ENCODE measurements around the gene ISL2.
A peak's percentile ranks its signal among the peaks of the same experiment; 100 is the strongest.

The ISL2 gene

GRCh38 chr15:76377217-76377616, 40.6 kb downstream of the ISL2 start:
- DNase-seq (no peak), ATAC-seq (no peak)
- no peak overlapping the region for H3K27ac Mint-ChIP-seq
- no peak overlapping the region for H3K4me3 Mint-ChIP-seq
- no peaks in the 10 kb centered on the region for H3K27me3 Mint-ChIP-seq
- no peaks in the 10 kb centered on the region for H3K4me1 Mint-ChIP-seq
- no peaks in the 10 kb centered on the region for H3K9me3 Mint-ChIP-seq

GRCh38 chr15:76377751-76378150, 41.2 kb downstream of the ISL2 start:
- Mint-ChIP-seq H3K4me1 (no peaks in the 10 kb centered on the region), H3K27me3 (no peaks in the 10 kb centered on the region), H3K9me3 (no peaks in the 10 kb centered on the region), H3K27ac (no peak overlapping the region), H3K4me3 (no peak overlapping the region)
- no peak for DNase-seq
- no peak for ATAC-seq

GRCh38 chr15:76378691-76379090, 42.1 kb downstream of the ISL2 start:
- H3K27me3 Mint-ChIP-seq: no peaks in the 10 kb centered on the region
- no peaks in the 10 kb centered on the region for H3K9me3 Mint-ChIP-seq

GRCh38 chr15:76380249-76380648, 43.7 kb downstream of the ISL2 start:
- no peaks in the 10 kb centered on the region for H3K4me1 Mint-ChIP-seq
- ATAC-seq (no peak), DNase-seq (no peak)
- H3K27me3 Mint-ChIP-seq: no peaks in the 10 kb centered on the region
- H3K9me3 Mint-ChIP-seq: no peaks in the 10 kb centered on the region
- H3K27ac Mint-ChIP-seq: no peak overlapping the region
- H3K4me3 Mint-ChIP-seq: no peak overlapping the region

More at GRCh38 chr15:76378691-76379090, 42.1 kb downstream of the ISL2 start:
- H3K4me3 Mint-ChIP-seq: no peak overlapping the region
- H3K4me1 Mint-ChIP-seq: no peaks in the 10 kb centered on the region
- no peak overlapping the region for H3K27ac Mint-ChIP-seq
- ATAC-seq (no peak), DNase-seq (no peak)

- no peaks in the 10 kb centered on the region for H3K4me1 Mint-ChIP-seq
Measured at GRCh38 chr15:76381366-76381765, 44.8 kb downstream of the ISL2 start.

GRCh38 chr15:76382987-76383728, 46.6 kb downstream of the ISL2 start:
- no peak overlapping the region for H3K4me3 Mint-ChIP-seq
- no peaks in the 10 kb centered on the region for H3K9me3 Mint-ChIP-seq
- DNase-seq (no peak), ATAC-seq (no peak)
- H3K27me3 Mint-ChIP-seq: no peaks in the 10 kb centered on the region
- no peaks in the 10 kb centered on the region for H3K4me1 Mint-ChIP-seq
- no peak overlapping the region for H3K27ac Mint-ChIP-seq

More at GRCh38 chr15:76381366-76381765, 44.8 kb downstream of the ISL2 start:
- no peak for ATAC-seq
- H3K9me3 Mint-ChIP-seq: no peaks in the 10 kb centered on the region
- H3K27ac Mint-ChIP-seq: no peak overlapping the region
- H3K27me3 Mint-ChIP-seq: no peaks in the 10 kb centered on the region
- DNase-seq: no peak
- H3K4me3 Mint-ChIP-seq: no peak overlapping the region

GRCh38 chr15:76384409-76384808, 47.8 kb downstream of the ISL2 start:
- no peak overlapping the region for H3K4me3 Mint-ChIP-seq
- ATAC-seq (no peak), DNase-seq (no peak)
- H3K9me3 Mint-ChIP-seq: no peaks in the 10 kb centered on the region
- H3K4me1 Mint-ChIP-seq: no peaks in the 10 kb centered on the region
- H3K27ac Mint-ChIP-seq: no peak overlapping the region
- H3K27me3 Mint-ChIP-seq: no peaks in the 10 kb centered on the region

GRCh38 chr15:76386178-76386577, 49.6 kb downstream of the ISL2 start:
- Mint-ChIP-seq H3K9me3 (no peaks in the 10 kb centered on the region), H3K4me3 (no peak overlapping the region), H3K27ac (peak overlapping the region in 1 of 2 donors; percentile 10), H3K4me1 (no peaks in the 10 kb centered on the region), H3K27me3 (no peaks in the 10 kb centered on the region)
- DNase-seq (no peak), ATAC-seq (no peak)

- no peaks in the 10 kb centered on the region for H3K9me3 Mint-ChIP-seq
- no peaks in the 10 kb centered on the region for H3K4me1 Mint-ChIP-seq
- H3K27me3 Mint-ChIP-seq: no peaks in the 10 kb centered on the region
- H3K4me3 Mint-ChIP-seq: no peak overlapping the region
- no peak overlapping the region for H3K27ac Mint-ChIP-seq
- ATAC-seq (no peak), DNase-seq (no peak)
Measured at GRCh38 chr15:76386926-76387325, 50.4 kb downstream of the ISL2 start.

GRCh38 chr15:76390571-76390970, 54.0 kb downstream of the ISL2 start:
- no peaks in the 10 kb centered on the region for H3K27me3 Mint-ChIP-seq
- ATAC-seq (no peak), DNase-seq (no peak)
- no peaks in the 10 kb centered on the region for H3K9me3 Mint-ChIP-seq
- H3K4me1 Mint-ChIP-seq: peaks cover 8% of the 10 kb centered on the region
- no peak overlapping the region for H3K27ac Mint-ChIP-seq
- H3K4me3 Mint-ChIP-seq: no peak overlapping the region

GRCh38 chr15:76391309-76391708, 54.7 kb downstream of the ISL2 start:
- no peak overlapping the region for H3K27ac Mint-ChIP-seq
- no peaks in the 10 kb centered on the region for H3K27me3 Mint-ChIP-seq
- no peaks in the 10 kb centered on the region for H3K9me3 Mint-ChIP-seq
- no peak overlapping the region for H3K4me3 Mint-ChIP-seq
- peaks cover 8% of the 10 kb centered on the region for H3K4me1 Mint-ChIP-seq
- no peak for DNase-seq
- ATAC-seq: no peak

- DNase-seq (no peak), ATAC-seq (no peak)
- H3K4me3 Mint-ChIP-seq: no peak overlapping the region
- H3K9me3 Mint-ChIP-seq: no peaks in the 10 kb centered on the region
- peaks cover 8% of the 10 kb centered on the region for H3K4me1 Mint-ChIP-seq
- H3K27ac Mint-ChIP-seq: no peak overlapping the region
- H3K27me3 Mint-ChIP-seq: no peaks in the 10 kb centered on the region
Measured at GRCh38 chr15:76391847-76392246, 55.3 kb downstream of the ISL2 start.
